NK-92 (cell line): ENCODE measurements around the gene NCK2.

Experiments
- DNase-seq: peaks from one replicate; lab custom pipeline; 2025; ENCODE audit not compliant: unreplicated experiment; lab: John Stamatoyannopoulos, UW

NCK2 gene

GRCh38 chr2:105843476-105844374 lies 99.0 kb downstream of the NCK2 start:
- no peak for DNase-seq

- no peak for DNase-seq
Measured at GRCh38 chr2:105845976-105846375, 101.3 kb downstream of the NCK2 start.

- DNase-seq, result no peak
Measured at GRCh38 chr2:105847056-105847455, 102.3 kb downstream of the NCK2 start.

GRCh38 chr2:105848367-105848766 lies 103.7 kb downstream of the NCK2 start:
- no peak for DNase-seq

GRCh38 chr2:105849431-105850179 lies 104.9 kb downstream of the NCK2 start:
- no peak for DNase-seq

- DNase-seq, result no peak
Measured at GRCh38 chr2:105852066-105852465, 107.4 kb downstream of the NCK2 start.

- DNase-seq, result no peak
Measured at GRCh38 chr2:105853354-105854088, 108.8 kb downstream of the NCK2 start.

- no peak for DNase-seq
Measured at GRCh38 chr2:105854972-105855371, 110.3 kb downstream of the NCK2 start.

GRCh38 chr2:105856581-105856980 lies 111.9 kb downstream of the NCK2 start:
- no peak for DNase-seq

- DNase-seq, result no peak
Measured at GRCh38 chr2:105857076-105857740, 112.5 kb downstream of the NCK2 start.

- no peak for DNase-seq
Measured at GRCh38 chr2:105858868-105859693, 114.4 kb downstream of the NCK2 start.

- no peak for DNase-seq
Measured at GRCh38 chr2:105859694-105859951, 114.9 kb downstream of the NCK2 start.

- no peak for DNase-seq
Measured at GRCh38 chr2:105860567-105860966, 115.9 kb downstream of the NCK2 start.

- DNase-seq, result no peak
Measured at GRCh38 chr2:105861200-105861599, 116.5 kb downstream of the NCK2 start.

GRCh38 chr2:105862843-105863242 lies 118.1 kb downstream of the NCK2 start:
- DNase-seq, result no peak

GRCh38 chr2:105864262-105864661 lies 119.5 kb downstream of the NCK2 start:
- no peak for DNase-seq

GRCh38 chr2:105865222-105865913 lies 120.7 kb downstream of the NCK2 start:
- DNase-seq, result no peak

- DNase-seq, result no peak
Measured at GRCh38 chr2:105866216-105867185, 121.8 kb downstream of the NCK2 start.

- no peak for DNase-seq
Measured at GRCh38 chr2:105867587-105867986, 122.9 kb downstream of the NCK2 start.
